Measurements from ENCODE around the gene E2F4. TPM values are rescaled to one million over a fixed set of nuclear protein-coding genes. Genes with fewer than 3 reads are reported as not detected.

E2F4 gene
- total and polyA plus RNA-seq, 10 donors: 40.8 to 134 (median 68.7) TPM

GRCh38 chr16:67206129-67206837 lies 14.3 kb downstream of the E2F4 start:
- H3K27ac ChIP-seq: no peak overlapping the region
- DNase-seq: no peak
- WGBS, 5 donors: 88 to 97% (median 96%) methylated on average over 7 to 8 of the region's 8 CpGs
- no peak for TF ChIP-seq CTCF (IDR thresholded peaks at IDR 0.05 in 8 of 11, conservative IDR thresholded peaks at IDR 0.05 in 3 of 11)
- TF ChIP-seq POLR2AphosphoS5 (IDR thresholded peaks at IDR 0.05): no peak
- no peak for TF ChIP-seq POLR2A (IDR thresholded peaks at IDR 0.05)
- H3K4me3 ChIP-seq: no peak overlapping the region
- intact Hi-C loops (cut with DNase I; ENCODE audit: low total_unique reads): no loop called here
- H3K9me3 ChIP-seq: no peaks in the 10 kb centered on the region
- peaks cover 0 to 65% (median 29%) of the 10 kb centered on the region in 6 donors for H3K36me3 ChIP-seq
- H3K4me1 ChIP-seq: peaks cover 0 to 11% (median 0%) of the 10 kb centered on the region in 6 donors
- no peaks in the 10 kb centered on the region for H3K27me3 ChIP-seq (replicated peaks in 1 of 7)

DNA sequence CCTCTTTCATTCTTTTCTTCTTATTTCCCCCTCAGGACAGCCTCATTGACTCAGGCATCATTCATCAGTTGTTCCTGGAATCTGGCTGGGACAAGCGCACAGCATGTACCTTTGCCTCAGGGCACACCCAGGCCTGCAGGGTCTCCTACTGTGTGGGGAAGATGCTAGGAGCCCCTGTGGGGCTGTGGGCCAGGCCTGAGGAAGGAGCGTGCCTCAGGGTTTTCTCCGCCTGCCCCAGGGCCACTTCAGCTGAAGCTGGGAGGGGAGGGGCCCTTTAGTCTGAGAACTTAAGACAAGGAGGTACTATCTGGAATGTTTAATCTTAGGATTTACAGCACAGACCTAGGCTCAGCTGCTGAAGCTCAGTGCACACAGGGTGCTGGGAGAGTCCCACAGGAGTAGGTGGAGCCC lies 14.9 kb downstream of the E2F4 start:
- TF ChIP-seq CTCF (IDR thresholded peaks at IDR 0.05 in 8 of 11, conservative IDR thresholded peaks at IDR 0.05 in 3 of 11) (no peak), POLR2AphosphoS5 (IDR thresholded peaks at IDR 0.05) (no peak), POLR2A (IDR thresholded peaks at IDR 0.05) (no peak)
- 94 to 100% (median 96%) methylated on average over 3 of the region's 3 CpGs for WGBS, 5 donors
- no peak for DNase-seq
- Histone ChIP-seq H3K27me3 (replicated peaks in 1 of 7) (no peaks in the 10 kb centered on the region), H3K9me3 (no peaks in the 10 kb centered on the region), H3K4me3 (no peak overlapping the region), H3K4me1 (peaks cover 0 to 11% (median 0%) of the 10 kb centered on the region in 6 donors), H3K36me3 (peaks cover 0 to 64% (median 23%) of the 10 kb centered on the region in 6 donors), H3K27ac (no peak overlapping the region)
- intact Hi-C loops (cut with DNase I; ENCODE audit: low total_unique reads): no loop called here

DNA sequence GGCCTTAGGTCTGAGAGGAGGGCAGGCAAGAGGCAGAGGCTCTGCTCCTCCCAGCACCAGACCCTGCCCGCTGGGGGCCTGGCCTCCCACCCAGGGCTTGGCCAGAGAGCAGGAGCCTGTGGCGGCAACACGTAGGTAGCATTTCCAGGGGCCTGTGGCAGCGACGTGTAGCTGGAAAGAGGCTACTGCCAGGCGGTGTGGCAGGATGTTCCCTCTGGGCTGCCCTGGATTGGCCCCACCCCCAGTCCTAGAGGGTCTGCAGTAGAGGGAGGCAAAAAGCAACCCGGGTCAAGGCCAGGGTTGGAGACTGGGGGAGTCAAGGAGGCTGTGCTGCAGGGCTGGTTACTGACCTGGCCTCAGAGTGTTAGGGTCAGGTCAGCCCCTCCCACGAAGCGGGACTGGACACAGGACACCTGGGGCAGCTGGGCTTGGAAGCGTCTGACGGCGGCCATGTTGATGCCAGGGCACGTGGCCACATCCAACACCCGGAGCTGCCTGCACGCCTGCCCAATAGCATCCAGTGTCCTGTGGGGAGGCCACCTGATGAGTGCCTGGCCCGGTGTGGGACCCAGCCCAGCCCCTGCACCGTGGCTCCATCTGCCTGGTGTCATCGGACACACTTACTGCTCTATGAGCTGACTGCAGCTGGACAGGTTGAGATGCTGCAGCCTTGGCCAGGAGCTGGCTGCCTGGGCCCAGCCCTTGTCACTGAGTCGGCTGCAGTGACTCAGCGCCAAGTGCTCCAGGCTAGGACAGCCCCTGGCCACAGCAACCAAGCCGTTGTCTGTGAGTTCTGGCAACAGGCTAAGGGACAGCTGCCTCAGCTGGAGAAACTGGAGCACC lies 15.5 kb downstream of the E2F4 start:
- no peaks in the 10 kb centered on the region for H3K9me3 ChIP-seq
- no peaks in the 10 kb centered on the region for H3K27me3 ChIP-seq (replicated peaks in 1 of 7)
- no peak overlapping the region for H3K4me3 ChIP-seq

More for the DNA sequence above, 15.5 kb downstream of the E2F4 start:
- DNase-seq: no peak
- TF ChIP-seq CTCF (IDR thresholded peaks at IDR 0.05 in 8 of 11, conservative IDR thresholded peaks at IDR 0.05 in 3 of 11): no peak
- TF ChIP-seq POLR2A (IDR thresholded peaks at IDR 0.05): no peak
- peak in 2 of 3 donors; percentile 24 to 62 for TF ChIP-seq POLR2AphosphoS5 (IDR thresholded peaks at IDR 0.05)
- Histone ChIP-seq H3K4me1 (peaks cover 0 to 11% (median 0%) of the 10 kb centered on the region in 6 donors), H3K27ac (no peak overlapping the region), H3K36me3 (peaks cover 0 to 57% (median 17%) of the 10 kb centered on the region in 6 donors)
- WGBS, 5 donors: 85 to 86% (median 86%) methylated on average over 11 to 21 of the region's 21 CpGs
- intact Hi-C loops (cut with DNase I; ENCODE audit: low total_unique reads): no loop called here

All from spleen (tissue), 11 donors.